Neural progenitor cell (in vitro differentiated cells): ENCODE results near the gene SND1.

ENCODE experiments used
- EZH2 ChIP-seq: fragments of 200-600 bp; sonication (generic); IDR thresholded peaks from 2 replicates; pipeline ENCODE4 v1.6.1; 2017; ENCODE audit warnings: antibody characterized with exemption, mild to moderate bottlenecking, moderate library complexity
- TF ChIP-seq, protein P1 (sequence below): fragments of 200-600 bp; sonication (generic); IDR thresholded peaks from 2 replicates; pipeline ENCODE4 v1.5.1; 2017; ENCODE audit warnings: antibody characterized with exemption, mild to moderate bottlenecking

DNA sequence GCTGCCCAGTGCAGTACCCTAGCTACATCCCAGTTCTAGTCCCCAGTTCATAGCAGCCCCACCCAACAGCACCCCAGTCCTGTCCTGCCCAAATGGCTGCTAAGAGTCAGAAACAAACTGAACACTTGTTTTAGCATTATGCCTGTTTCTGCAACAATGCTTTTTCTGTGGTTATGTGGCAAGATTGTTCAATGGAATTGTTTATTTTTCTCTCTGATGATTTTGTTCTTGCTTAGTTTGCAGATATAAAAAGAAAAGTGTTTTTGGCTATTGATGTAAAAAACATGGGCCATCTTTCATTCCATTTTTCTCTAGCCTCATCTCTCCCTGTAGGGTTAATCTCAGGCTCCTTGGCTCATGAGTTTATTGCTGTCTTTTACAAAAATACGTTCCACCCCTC, 336.8 kb downstream of the SND1 start:
- TF ChIP-seq, protein P1, sequence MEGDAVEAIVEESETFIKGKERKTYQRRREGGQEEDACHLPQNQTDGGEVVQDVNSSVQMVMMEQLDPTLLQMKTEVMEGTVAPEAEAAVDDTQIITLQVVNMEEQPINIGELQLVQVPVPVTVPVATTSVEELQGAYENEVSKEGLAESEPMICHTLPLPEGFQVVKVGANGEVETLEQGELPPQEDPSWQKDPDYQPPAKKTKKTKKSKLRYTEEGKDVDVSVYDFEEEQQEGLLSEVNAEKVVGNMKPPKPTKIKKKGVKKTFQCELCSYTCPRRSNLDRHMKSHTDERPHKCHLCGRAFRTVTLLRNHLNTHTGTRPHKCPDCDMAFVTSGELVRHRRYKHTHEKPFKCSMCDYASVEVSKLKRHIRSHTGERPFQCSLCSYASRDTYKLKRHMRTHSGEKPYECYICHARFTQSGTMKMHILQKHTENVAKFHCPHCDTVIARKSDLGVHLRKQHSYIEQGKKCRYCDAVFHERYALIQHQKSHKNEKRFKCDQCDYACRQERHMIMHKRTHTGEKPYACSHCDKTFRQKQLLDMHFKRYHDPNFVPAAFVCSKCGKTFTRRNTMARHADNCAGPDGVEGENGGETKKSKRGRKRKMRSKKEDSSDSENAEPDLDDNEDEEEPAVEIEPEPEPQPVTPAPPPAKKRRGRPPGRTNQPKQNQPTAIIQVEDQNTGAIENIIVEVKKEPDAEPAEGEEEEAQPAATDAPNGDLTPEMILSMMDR, result no peak
- TF ChIP-seq EZH2, result no peak
